Panc1 (cell line): ENCODE results near the gene RETREG1. TPM values are rescaled to one million over a fixed set of nuclear protein-coding genes. Genes with fewer than 3 reads are reported as not detected.

Source experiments
- ATAC-seq: fragments of 200-7000 bp; cut with Tn5 transposase; 2 replicates; pipeline ENCODE4 v1.9.1; 2020; ENCODE audit warnings: mild to moderate bottlenecking, moderate library complexity
- BruUV-seq: library from RNA; stranded (reverse); fragments of 400-500 nt; replicated peaks from 2 replicates; lab custom pipeline; 2021; lab: Mats Ljungman, UMichigan
- CTCF ChIA-PET: fragments of 300-600 bp; sonication (Branson Sonifier 250); formaldehyde crosslinking; loops from one replicate; lab custom pipeline; 2022; ENCODE audit warnings: antibody characterized with exemption; lab: Charles Lee
- POLR2A ChIA-PET: fragments of 300-600 bp; sonication (Branson Sonifier 250); formaldehyde crosslinking; loops from one replicate; lab custom pipeline; 2022; ENCODE audit warnings: antibody characterized with exemption; lab: Charles Lee
- DNase-seq: peaks from one replicate; pipeline ENCODE4 v3.0.0-alpha.2; 2010; ENCODE audit warnings: low read depth, low spot score
- H3K27ac ChIP-seq: 2 replicates; pipeline ENCODE4 v1.5.1; 2011; ENCODE audit warnings: mild to moderate bottlenecking, low read length, inconsistent platforms
- H3K27me3 ChIP-seq: fragments of 200-500 bp; sonication (Bioruptor generic); 2 replicates; pipeline ENCODE4 v1.6.0; 2014; ENCODE audit warnings: low read length, inconsistent platforms; ENCODE audit not compliant: control insufficient read depth, insufficient read depth
- H3K36me3 ChIP-seq: fragments of 200-500 bp; sonication (Bioruptor generic); 2 replicates; pipeline ENCODE4 v1.5.1; 2014; ENCODE audit warnings: inconsistent platforms, mild to moderate bottlenecking, low read length, moderate library complexity; ENCODE audit not compliant: control insufficient read depth, insufficient read depth
- H3K4me1 ChIP-seq: 2 replicates; pipeline ENCODE4 v1.5.1; 2011; ENCODE audit warnings: inconsistent platforms, mild to moderate bottlenecking, low read length, moderate library complexity; ENCODE audit not compliant: control insufficient read depth, insufficient read depth
- H3K4me3 ChIP-seq, 2 experiments: 2 replicates each; pipeline ENCODE4 v1.5.1; 2011 to 2012; ENCODE audit warnings: low read depth in 2 of 2, low read length in 2 of 2, mild to moderate bottlenecking in 2 of 2, inconsistent platforms in 1 of 2, moderate library complexity in 1 of 2
- H3K9me3 ChIP-seq: fragments of 200-500 bp; sonication (Bioruptor generic); 2 replicates; pipeline ENCODE4 v1.5.1; 2014; ENCODE audit warnings: low read depth, mild to moderate bottlenecking, inconsistent platforms, low read length, moderate library complexity; ENCODE audit not compliant: control insufficient read depth, insufficient read depth
- CTCF ChIP-seq: fragments of 450-650 bp; IDR thresholded peaks from 2 replicates; pipeline ENCODE4 v1.5.1; 2017; ENCODE audit warnings: mild to moderate bottlenecking
- POLR2AphosphoS5 ChIP-seq: IDR thresholded peaks from 2 replicates; pipeline ENCODE4 v1.6.1; 2012; ENCODE audit warnings: mild to moderate bottlenecking, low read depth, low read length, moderate library complexity
- REST ChIP-seq, 2 experiments: IDR thresholded peaks; 2 replicates each; pipeline ENCODE4 v1.6.1; 2011 to 2012; ENCODE audit warnings: low read depth in 2 of 2, control low read depth in 1 of 2, low read length in 1 of 2, mild to moderate bottlenecking in 1 of 2, moderate library complexity in 1 of 2; ENCODE audit not compliant: insufficient read depth in 1 of 2
- SIN3A ChIP-seq: IDR thresholded peaks from 2 replicates; pipeline ENCODE4 v1.6.1; 2012; ENCODE audit warnings: low read depth, mild to moderate bottlenecking, low read length, moderate library complexity, borderline replicate concordance; ENCODE audit not compliant: insufficient read depth
- TCF7L2 ChIP-seq: IDR thresholded peaks from 2 replicates; pipeline ENCODE4 v1.6.1; 2011; ENCODE audit warnings: mild to moderate bottlenecking, low read depth, low read length, inconsistent platforms
- in situ Hi-C: cut with HindIII; loops from 2 replicates; pipeline ENCODE4 v1.10.0; 2016; ENCODE audit warnings: low sequenced_read_pairs, low pct_unique_long_range_greater_than_20kb
- intact Hi-C: fragments of 100-400 bp; cut with micrococcal nuclease; formaldehyde crosslinking; loops from one replicate; pipeline ENCODE4 v1.10.0; 2022; ENCODE audit not compliant: unreplicated experiment
- total RNA-seq: library from RNA; stranded (reverse); gene quantifications from one replicate; pipeline ENCODE4 v1.2.1, GENCODE V29; 2021; ENCODE audit not compliant: unreplicated experiment

Gene RETREG1
- total RNA-seq, 1 experiment from 2014 or later: 0.74 TPM

GRCh38 chr5:16504571-16504970, 112.2 kb downstream of the RETREG1 start:
- H3K36me3 ChIP-seq: no peaks in the 10 kb centered on the region
- CTCF ChIA-PET: no interaction called here
- H3K9me3 ChIP-seq: no peaks in the 10 kb centered on the region
- no peaks in the 10 kb centered on the region for H3K4me1 ChIP-seq
- H3K27me3 ChIP-seq: 0 out of 2 replicates have a peak, but pooled peaks cover 3% of the 10 kb centered on the region
- intact Hi-C loops: no loop called here
- no peak for TF ChIP-seq SIN3A
- BruUV-seq: no TSS peak
- POLR2A ChIA-PET: no interaction called here
- H3K4me3 ChIP-seq: no peak overlapping the region
- no peak for DNase-seq
- in situ Hi-C loops: no loop called here
- no peak overlapping the region for H3K27ac ChIP-seq
- no peak for ATAC-seq

- CTCF ChIA-PET: no interaction called here
Observed at GRCh38 chr5:16502866-16503265, 113.9 kb downstream of the RETREG1 start.

More at GRCh38 chr5:16502866-16503265, 113.9 kb downstream of the RETREG1 start:
- H3K36me3 ChIP-seq: no peaks in the 10 kb centered on the region
- no peak for ATAC-seq
- DNase-seq: no peak
- no TSS peak for BruUV-seq
- no peaks in the 10 kb centered on the region for H3K4me1 ChIP-seq
- in situ Hi-C loops: no loop called here
- no peak overlapping the region for H3K4me3 ChIP-seq
- intact Hi-C loops: no loop called here
- H3K27ac ChIP-seq: no peak overlapping the region
- POLR2A ChIA-PET: no interaction called here
- TF ChIP-seq POLR2AphosphoS5: no peak
- no peak for TF ChIP-seq REST (IDR thresholded peaks at IDR 0.05; ENCODE audit: insufficient read depth in 1 of 2, low read depth in 2 of 2, low read length in 1 of 2)
- TF ChIP-seq CTCF: no peak
- no peak for TF ChIP-seq TCF7L2
- TF ChIP-seq SIN3A: no peak
- H3K27me3 ChIP-seq: no peaks in the 10 kb centered on the region
- H3K9me3 ChIP-seq: no peaks in the 10 kb centered on the region
